HG02642 (cell line): ENCODE results near the gene KRTAP5-2.
"Not testable (repeated sequence)": the region's sequence is repeated elsewhere in the genome, so short reads cannot be mapped to it uniquely, and the experiment has no call there.

Source experiments
- ATAC-seq: cut with Tn5 transposase; IDR thresholded peaks from one replicate; pipeline ENCODE4 v1.9.1; 2021; ENCODE audit warnings: mild to moderate bottlenecking; ENCODE audit not compliant: unreplicated experiment, poor library complexity

The KRTAP5-2 gene, protein sequence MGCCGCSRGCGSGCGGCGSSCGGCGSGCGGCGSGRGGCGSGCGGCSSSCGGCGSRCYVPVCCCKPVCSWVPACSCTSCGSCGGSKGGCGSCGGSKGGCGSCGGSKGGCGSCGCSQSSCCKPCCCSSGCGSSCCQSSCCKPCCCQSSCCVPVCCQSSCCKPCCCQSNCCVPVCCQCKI

DNA sequence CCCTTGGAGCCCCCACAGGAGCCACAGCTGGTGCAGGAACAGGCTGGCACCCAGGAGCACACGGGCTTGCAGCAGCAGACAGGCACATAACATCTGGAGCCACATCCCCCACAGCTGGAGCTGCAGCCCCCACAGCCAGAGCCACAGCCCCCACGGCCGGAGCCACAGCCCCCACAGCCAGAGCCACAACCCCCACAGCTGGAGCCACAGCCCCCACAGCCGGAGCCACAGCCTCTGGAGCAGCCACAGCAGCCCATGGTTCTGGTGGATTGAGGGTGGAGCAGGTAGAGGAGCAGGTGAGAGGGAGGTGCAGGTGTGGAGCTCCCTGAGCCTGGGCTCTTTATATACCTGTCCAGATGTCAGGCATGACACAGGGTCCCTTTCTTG, at the start of gene KRTAP5-2:
TSS of gene KRTAP5-2 (minus strand) at position 301 of the 387 bp plus-strand sequence. CDS start at position 257, 44 bp downstream.
- ATAC-seq: no peak

DNA sequence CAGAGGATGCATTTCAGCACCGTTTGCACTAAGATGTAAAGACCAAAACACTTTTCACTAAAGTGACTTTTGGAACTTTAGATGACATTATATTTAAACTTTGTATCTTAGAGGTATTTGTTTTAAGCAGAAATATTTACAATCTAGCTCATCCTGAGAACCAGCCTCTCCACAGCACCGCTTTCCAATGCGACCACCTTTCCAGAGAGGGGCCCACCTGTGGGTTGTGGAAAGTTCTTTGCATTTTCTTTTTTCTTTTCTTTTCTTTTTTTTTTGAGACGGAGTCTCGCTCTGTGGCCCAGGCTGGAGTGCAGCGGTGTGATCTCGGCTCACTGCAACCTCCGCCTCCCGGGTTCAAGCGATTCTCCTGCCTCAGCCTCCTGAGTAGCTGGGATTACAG, 48.4 kb upstream of the KRTAP5-2 start:
- not testable (repeated sequence) for ATAC-seq

DNA sequence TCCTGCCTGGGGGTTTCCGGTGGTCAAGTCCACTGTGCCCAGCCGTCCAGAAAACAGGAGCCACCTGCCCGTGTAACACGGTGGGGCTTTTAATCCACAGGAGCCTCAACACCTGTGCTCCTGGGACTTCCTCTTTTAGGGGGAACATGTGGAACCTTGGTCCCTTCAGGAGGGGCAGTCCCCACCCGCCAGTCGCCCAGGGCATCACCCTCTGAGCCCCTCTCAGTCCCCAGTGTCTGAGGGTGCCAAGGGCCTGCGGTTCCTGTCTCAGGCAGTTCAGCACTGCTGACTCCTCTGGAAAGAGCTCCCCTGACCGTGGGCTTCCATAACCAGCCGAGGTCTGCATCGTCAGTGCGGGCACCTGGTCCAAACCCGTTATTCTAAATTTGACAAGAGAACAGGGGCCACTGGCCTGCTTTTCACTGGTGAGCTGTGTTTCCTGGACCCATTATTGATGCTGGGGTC, 47.3 kb upstream of the KRTAP5-2 start:
- ATAC-seq: no peak

DNA sequence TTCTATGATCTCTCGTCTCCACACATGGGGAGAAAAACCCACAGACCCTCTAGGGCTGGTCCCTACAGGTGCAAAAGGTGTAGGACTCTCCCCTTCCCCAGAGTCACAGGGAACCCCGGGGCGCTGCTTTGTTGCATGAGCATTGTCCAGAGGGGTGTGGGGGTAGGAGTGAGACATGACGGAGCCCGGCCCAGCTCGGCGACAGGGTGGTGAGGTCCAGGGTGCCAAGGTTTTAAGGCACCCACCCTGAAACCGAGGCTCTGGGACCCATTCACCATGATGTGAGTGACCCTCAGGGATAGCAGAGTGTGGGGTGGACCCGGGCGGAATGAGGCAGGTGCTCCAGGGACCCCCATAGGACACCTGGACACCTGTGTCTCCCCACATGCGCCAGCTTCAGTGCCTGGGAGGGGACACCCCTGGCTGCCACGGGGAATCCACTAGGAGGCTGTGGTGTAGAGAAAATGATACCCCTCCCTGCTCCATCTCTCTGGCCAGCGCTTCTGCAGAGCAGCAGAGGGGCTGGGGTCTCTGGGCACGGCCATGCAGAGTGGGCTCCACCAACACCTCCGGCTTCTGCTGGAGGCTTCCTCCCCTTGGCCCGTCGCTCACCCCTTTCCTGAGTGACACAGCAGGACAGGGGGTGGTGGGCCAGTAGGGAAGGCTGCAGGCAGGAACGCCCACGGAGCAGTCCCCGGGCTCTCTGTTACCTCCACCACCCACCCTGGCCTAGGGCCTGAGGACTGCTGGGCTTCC, 46.7 kb upstream of the KRTAP5-2 start:
- ATAC-seq: no peak

DNA sequence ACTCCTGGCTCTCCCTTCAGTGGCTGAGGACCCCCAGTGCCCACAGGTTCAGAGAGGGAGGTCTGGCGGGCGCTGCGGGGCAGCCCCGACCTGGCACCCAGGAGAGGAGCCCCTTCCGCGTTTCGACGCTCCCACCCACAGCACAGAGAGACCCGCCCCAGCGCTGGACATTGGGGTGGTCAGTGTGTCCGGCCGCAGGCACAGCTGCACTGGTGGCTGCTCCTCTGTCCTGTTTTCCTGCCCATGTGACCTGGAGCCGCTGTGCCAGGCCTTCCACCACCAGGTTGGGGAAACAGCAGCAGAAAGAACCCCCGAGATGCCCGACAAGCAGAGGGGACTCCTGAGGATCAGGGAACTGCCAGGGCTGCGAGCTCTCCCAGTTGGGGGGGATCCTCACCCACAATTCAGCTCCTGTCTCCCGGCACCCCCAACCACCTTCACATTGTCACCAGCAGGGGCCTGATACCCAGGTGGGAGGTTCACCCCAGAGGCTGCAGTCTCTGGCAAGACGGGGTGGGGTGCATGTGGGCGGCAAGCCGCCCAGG, 45.1 kb upstream of the KRTAP5-2 start:
- no peak for ATAC-seq

DNA sequence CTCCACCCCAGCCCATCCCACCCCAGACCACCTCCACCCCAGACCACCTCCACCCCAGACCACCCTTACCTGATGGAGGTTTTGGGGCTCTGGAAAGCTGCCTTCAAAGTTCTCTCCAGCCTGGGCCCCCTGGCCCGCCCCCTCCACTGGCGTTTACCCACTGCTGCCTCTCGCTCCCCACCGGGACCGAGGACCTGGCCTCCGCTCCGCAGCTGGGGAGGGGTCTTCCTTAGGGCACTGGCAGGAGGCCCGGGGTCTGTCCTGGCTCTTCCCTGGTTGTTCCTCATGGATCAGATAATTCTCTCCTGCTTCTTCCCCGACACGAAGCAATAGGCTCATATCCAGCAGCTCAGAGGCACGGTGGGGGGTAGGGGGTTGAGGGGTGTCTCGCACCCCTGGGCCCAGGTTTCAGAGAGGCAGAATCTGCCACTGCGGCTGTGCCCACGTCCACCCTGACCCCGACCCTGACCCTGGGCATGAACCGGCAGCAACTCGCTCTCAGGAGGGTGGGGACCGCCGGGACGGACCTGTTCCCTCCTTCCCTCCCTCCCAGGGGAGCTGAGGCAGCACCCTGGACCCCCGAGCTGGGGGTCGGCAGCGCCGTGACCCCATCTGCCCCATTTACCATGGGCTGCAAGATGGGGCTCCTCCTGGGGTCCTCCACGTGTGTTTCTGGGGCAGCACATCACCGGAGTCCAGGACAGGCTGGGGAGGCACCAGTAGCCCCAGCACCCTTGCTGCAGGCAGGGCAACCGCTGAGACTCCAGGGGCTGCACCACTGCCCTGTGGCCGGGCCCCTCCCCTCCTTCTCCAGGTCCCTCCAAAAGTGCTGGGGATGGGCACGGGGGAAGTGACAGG, 44.4 kb upstream of the KRTAP5-2 start:
- no peak for ATAC-seq

DNA sequence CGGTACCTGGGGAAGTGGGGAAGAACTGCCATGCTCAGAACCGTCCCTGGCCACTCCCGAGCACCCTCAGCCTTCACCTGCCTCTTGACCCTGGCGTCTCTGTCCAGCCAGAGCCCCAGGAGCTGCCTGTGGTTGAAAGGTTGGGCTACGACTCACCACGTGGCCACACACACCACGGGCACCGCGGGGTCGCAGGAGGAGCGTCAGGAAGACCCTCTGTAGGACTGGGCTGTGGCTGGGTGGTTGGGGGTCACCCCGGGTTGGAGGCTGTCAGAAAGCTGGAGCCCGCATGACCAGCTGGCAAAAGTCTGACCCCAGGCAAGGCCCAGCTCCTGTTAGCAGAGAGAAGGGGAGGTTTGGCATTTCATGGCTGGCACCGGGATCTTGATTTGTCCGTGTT, 43.0 kb upstream of the KRTAP5-2 start:
- no peak for ATAC-seq

DNA sequence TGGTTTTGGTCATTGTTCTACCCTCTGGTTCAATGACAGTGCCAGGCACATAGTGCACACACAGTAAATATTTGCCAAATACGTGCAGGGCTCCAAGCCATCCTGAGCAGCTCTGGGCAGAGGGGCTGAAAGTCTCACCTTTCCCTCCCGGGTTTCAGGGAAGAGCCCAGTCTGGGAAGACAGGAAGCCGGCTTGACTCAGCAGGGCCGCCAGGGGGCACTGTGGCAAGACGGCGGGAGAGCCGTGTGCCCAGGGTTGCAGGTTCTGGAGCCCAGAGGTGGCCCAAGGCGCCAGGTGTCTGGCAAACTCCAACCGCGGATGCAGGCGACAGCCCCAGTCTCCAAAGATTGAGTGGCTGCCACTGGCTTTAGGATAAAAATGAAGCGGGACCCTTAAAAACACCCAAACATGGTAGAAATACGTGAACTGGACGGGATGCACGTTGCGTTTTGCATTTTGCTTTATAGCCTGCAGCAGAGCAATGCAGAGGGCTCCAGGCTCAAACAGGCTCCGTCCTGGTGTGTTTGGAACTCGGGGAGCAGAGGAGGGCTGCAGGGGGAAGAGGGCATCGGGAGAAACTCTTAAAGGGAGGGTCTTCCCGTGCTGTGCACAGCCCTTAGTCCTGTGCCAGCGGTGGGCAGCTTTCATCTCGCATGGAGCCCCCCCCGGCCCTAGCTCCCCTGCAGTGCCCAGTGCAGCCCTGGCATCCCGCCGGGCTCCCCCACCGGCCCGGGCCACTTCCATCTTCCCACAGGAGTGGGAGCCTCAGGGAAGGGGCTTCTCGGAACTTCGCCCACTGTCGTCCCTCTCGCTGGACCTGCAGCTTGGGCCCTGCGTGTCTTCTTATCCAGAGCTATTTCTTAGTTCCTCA, 42.2 kb upstream of the KRTAP5-2 start:
- no peak for ATAC-seq

DNA sequence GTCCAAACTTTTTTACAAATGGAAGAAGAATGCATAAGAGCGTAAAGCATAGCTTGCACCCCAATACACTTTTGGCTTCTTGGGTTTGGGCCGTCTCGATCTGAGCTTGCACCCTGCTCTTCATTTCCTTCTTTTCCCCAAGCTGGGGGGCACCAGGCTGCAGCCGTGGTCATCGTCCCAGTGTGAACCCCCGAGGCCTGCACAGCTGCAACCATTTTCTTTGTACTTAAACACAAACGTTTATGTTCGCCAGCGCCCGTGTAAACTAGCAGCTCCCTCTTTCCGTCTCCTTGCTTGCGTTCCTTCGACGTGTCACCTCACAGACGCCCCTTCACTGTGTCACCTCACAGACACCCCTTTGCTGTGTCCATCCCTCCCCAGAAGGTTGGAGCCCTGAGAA, 41.6 kb upstream of the KRTAP5-2 start:
- ATAC-seq: no peak

DNA sequence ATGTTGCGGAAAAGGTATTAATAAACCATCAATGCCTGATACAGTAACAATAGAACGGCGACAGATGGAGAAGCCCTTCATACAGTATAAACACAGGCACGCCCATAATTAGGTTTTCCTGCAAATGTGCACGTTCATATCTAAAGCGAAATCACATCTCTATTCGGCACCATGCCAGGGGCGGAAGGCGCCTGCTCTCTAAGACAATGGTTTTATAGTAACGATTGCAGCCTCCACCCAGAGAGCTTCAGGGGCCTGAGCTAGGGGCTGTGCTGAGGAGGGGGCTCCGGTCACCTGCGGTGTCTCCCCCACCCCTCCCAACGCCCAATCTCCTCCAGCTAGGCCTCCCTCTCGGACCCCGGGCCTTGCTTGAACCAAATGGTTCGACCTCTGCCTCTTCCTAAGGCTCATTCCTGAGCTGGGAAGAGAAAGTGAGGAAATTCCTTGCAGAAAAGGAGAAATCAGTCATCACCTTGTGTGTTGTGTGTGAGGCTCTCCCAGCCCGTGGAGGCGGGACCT, 41.1 kb upstream of the KRTAP5-2 start:
- ATAC-seq: no peak

DNA sequence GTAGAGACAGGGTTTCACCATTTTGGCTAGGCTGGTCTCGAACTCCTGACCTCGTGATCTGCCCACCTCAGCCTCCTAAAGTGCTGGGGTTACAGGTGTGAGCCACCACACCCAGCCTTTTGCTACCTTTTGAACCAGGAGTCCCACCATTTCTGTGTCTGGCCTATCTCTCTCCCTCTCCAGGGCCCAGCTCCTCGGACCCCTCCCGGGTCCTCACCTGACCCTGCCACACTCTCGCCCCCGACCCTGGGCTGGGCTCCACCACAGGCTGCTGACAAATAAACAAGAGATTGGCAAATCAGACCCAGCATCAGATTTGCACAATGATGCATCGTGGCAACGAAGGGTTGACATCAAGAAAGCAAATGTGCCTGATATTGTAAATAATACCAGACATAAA, 40.2 kb upstream of the KRTAP5-2 start:
- ATAC-seq: no peak

DNA sequence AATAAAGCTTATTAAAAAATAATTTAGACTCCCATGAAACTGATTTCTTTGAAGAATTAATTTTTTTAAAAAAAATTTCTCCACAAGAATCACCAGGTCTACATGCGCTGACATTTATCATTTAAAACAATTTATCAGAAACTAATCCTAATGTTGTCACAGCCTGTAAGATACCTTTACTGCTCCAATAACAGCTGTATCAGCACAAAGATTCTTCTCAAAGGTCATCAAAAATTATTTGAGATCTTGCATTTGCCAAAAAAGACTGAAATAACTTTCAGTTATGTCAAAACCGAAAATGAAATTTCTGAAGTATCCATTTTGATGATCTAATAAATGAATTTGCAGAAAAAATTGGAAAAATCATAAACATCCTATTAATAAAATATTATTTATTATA, 39.5 kb upstream of the KRTAP5-2 start:
- ATAC-seq: no peak

DNA sequence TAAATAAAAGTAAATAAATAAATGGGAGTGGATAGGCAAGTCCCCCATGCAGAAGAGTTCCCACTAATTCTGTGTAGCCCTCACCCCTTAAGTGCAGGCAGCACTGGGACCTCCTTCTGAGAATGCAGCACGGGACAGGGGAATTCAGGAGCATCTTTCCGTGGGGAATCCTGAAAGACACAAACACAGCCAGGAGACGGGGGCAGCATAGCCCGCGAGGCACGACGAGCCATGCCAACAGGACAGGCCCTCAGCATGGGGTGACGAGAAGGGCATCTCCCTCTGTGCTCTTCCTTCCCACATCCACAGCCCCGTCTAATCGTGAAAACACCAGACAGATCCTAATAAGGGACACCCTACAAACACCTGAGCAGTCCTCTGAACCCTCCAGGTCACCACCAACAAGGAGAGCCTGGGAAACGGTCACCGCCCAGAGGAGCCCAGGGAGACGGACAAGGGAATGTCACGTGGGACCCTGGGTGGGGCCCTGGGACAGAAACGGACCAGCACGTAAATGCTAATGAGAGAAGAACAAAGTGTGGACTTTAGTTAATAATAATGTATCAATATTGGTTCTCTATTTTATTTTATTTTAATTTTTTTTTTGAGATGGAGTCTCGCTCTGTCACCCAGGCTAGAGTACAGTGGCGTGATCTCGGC, 38.3 kb upstream of the KRTAP5-2 start:
- ATAC-seq: no peak

DNA sequence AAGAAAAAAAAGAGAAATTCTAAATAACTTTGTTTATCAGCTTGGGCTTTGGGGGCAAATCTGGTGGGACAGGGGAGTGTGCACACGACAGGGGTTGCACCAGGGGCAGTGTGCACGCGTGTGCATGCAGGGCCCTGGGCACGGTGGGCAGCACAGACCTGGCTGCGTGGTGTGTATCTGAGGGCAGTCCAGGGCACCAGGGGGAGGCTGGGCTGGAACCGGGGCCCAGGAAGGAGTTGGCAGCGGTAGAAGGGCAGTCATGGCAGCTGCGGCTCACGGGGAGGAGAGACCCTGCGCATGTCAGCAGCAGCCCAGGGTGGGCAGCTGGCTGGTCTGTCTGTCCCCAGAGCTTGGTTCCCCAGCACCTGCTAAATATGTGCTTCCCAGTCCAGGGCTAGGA, 35.8 kb upstream of the KRTAP5-2 start:
- no peak for ATAC-seq

DNA sequence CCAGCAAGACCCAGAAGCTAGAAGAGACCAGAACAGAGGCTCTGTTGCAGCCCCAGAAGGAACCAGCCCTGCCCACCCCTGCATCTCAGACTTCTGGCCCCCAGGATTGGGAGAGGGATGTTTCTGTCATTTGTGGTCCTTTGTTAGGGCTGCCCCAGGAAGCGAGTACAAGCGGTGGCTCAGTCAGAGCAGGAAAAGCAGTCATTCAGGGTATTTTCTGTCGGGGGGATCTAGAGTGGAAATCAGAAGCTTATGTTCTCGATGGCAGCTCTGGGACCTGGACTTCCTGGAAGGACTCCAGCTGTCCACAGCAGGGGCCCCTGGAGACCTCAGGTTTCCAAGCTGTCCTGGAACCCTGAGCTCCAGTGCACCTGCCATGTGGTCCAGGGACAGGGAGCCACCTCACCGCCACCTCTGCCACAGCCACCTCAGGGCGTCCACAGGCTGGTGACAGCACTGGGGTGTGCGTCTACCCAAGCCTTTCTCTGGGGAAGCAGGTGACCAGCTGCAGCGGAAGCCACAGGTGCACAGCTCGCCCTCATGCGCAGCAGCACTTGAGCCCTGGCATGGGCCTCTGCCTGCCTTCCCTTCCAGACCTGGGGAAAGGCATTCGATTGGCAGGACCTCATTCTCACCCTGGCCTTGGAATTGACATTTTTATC, 34.1 kb upstream of the KRTAP5-2 start:
- no peak for ATAC-seq

DNA sequence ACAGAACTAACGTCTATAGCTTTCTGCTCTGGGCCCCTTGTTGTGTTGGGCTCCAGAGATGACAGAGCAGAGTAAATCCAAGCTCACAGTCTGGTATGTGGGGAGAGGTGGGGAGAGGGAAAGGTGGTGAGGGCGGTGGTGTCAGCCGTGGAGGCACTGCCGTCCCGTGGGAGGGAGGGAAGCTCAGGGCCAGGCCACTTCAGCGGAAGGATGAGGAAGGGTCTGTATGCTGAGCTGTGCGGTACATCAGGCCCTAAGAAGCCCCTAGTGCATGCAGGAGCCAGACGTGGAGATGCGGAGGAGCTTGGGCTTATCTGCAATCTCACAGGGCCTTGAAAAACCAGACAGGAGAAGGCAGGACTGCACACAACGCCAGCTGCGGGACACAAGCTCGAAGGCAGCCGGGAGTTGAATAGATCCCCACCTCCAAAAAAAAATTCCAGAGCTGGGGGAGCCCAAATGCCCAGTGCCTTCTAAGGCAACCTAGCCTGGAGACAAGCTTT, 33.0 kb upstream of the KRTAP5-2 start:
- no peak for ATAC-seq

DNA sequence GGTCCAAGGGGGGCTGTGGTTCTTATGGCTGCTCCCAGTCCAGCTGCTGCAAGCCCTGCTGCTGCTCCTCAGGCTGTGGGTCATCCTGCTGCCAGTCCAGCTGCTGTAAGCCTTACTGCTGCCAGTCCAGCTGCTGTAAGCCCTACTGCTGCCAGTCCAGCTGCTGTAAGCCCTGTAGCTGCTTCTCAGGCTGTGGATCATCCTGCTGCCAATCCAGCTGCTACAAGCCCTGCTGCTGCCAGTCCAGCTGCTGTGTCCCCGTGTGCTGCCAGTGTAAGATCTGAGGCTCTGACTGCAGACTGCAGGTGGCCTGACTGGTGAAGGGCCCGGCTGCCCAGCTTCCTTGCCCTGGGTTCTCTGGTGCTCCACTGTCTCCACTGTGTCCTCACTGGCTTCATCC, 32.2 kb upstream of the KRTAP5-2 start:
- no peak for ATAC-seq

DNA sequence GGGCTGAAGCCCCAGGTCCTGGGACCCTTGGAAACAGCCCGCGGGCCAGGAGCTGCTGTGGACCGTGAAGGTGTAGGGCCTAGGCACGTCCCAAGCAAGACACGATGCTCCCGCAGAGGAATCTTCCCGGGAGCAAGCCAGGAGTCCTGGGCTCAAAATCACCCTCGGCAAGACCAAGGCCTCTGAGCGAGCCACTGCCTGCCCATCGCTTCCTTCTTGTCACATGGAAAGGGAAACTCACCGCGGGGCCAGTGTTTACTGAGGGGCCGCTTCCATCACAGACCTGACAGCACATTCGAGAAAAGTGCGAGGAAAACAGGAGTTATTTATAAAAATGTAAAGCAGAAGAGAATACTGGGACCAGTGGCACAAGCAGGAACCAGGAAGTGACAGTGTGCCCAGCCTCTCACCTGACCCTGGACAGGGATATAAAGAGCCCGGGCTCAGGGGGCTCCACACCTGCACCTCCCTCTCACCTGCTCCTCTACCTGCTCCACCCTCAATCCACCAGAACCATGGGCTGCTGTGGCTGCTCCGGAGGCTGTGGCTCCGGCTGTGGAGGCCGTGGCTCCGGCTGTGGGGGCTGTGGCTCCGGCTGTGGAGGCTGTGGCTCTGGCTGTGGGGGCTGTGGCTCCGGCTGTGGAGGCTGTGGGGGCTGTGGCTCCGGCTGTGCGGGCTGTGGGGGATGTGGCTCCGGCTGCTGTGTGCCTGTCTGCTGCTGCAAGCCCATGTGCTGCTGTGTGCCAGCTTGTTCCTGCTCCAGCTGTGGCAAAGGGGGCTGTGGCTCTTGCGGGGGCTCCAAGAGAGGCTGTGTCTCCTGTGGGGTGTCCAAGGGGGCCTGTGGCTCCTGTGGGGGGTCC, 31.5 kb upstream of the KRTAP5-2 start, which contains the start of gene KRTAP5-5:
TSS of gene KRTAP5-5 (plus strand) at position 450 of the 860 bp plus-strand sequence. CDS start at position 516, 66 bp downstream.
- ATAC-seq: no peak
